NCI-H187 treated with DMSO at 0.1 percent for 48 hours (cell line): ENCODE results near the gene SFTPD.
"Not testable (repeated sequence)": the region's sequence is repeated elsewhere in the genome, so short reads cannot be mapped to it uniquely, and the experiment has no call there.

Source experiments
- DNase-seq: peaks from one replicate; lab custom pipeline; 2025; lab: John Stamatoyannopoulos, UW

SFTPD gene

GRCh38 chr10:79948976-79949722 lies at the start of gene SFTPD:
Gene SFTPD (minus strand): TSS chr10:79949105. CDS start chr10:79946659, 2,446 bp downstream.
- DNase-seq: no peak

- no peak for DNase-seq
Measured at GRCh38 chr10:79995979-79996634, 47.2 kb upstream of the SFTPD start.

GRCh38 chr10:79994556-79994955 lies 45.7 kb upstream of the SFTPD start:
- DNase-seq: no peak

- DNase-seq: not testable (repeated sequence)
Measured at GRCh38 chr10:79988199-79988598, 39.3 kb upstream of the SFTPD start.

- not testable (repeated sequence) for DNase-seq
Measured at GRCh38 chr10:79986661-79987060, 37.8 kb upstream of the SFTPD start.

GRCh38 chr10:79985481-79986072 lies 36.7 kb upstream of the SFTPD start:
- no peak for DNase-seq

- DNase-seq: no peak
Measured at GRCh38 chr10:79984851-79985250, 35.9 kb upstream of the SFTPD start.

GRCh38 chr10:79983286-79983909 lies 34.5 kb upstream of the SFTPD start:
- DNase-seq: no peak

GRCh38 chr10:79982861-79983260 lies 34.0 kb upstream of the SFTPD start:
- DNase-seq: no peak

- DNase-seq: no peak
Measured at GRCh38 chr10:79982362-79982800, 33.5 kb upstream of the SFTPD start.

- no peak for DNase-seq
Measured at GRCh38 chr10:79981450-79982361, 32.8 kb upstream of the SFTPD start.

GRCh38 chr10:79980711-79981110 lies 31.8 kb upstream of the SFTPD start:
- no peak for DNase-seq

GRCh38 chr10:79979976-79980687 lies 31.2 kb upstream of the SFTPD start:
- DNase-seq: no peak

- no peak for DNase-seq
Measured at GRCh38 chr10:79979310-79979975, 30.5 kb upstream of the SFTPD start.

GRCh38 chr10:79976999-79977398 lies 28.1 kb upstream of the SFTPD start:
- no peak for DNase-seq

- no peak for DNase-seq
Measured at GRCh38 chr10:79970062-79970461, 21.2 kb upstream of the SFTPD start.

- DNase-seq: no peak
Measured at GRCh38 chr10:79947787-79948424, 999 bp downstream of the SFTPD start.

GRCh38 chr10:79947083-79947415 lies 1.9 kb downstream of the SFTPD start:
- DNase-seq: no peak

GRCh38 chr10:79946271-79947082 lies 2.4 kb downstream of the SFTPD start:
- no peak for DNase-seq
